Gastrocnemius medialis (tissue), 4 donors: ENCODE measurements around the gene SLC25A18.

Experiments
- POLR2A ChIP-seq, 2 donors: fragments of 450-650 bp; IDR thresholded peaks; one replicate each; pipeline ENCODE4 v1.6.1; 2017; ENCODE audit warnings: antibody characterized with exemption in 2 of 2, mild to moderate bottlenecking in 2 of 2, moderate library complexity in 2 of 2
- TF ChIP-seq, protein P1 (sequence below), 5 experiments: fragments of 450-650 bp in 3 of 5; fragments of 200-600 bp in 2 of 5; sonication (generic) in 2 of 5; IDR thresholded peaks in 4 of 5; conservative IDR thresholded peaks in 1 of 5; 1 replicate in 4 of 5; 2 replicates in 1 of 5; pipeline ENCODE4 v1.5.1; 2016 to 2019; ENCODE audit warnings: antibody characterized with exemption in 5 of 5, mild to moderate bottlenecking in 3 of 5, moderate library complexity in 3 of 5

DNA sequence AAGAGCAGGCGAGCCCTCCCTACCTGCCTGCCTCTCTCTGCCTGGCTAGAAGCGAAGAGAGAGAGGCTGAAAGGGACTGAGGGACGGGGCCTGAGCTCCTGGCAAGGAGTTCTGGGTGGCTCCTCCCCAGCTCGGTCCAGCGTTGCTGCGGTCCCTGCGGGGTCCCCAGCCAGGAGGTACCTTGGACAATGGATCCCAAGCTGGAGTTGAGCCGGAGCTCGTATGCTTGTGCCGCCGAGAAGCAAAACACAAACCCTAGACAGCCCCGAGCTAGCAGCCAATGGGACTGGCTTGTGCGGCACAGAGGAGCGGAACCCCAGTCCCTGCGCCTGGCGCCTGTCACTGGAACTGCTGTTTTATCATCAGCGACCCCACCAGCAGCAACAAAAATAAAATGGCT, 18.3 kb downstream of the SLC25A18 start:
- no peak for TF ChIP-seq POLR2A (IDR thresholded peaks at IDR 0.05)
- TF ChIP-seq, protein P1, sequence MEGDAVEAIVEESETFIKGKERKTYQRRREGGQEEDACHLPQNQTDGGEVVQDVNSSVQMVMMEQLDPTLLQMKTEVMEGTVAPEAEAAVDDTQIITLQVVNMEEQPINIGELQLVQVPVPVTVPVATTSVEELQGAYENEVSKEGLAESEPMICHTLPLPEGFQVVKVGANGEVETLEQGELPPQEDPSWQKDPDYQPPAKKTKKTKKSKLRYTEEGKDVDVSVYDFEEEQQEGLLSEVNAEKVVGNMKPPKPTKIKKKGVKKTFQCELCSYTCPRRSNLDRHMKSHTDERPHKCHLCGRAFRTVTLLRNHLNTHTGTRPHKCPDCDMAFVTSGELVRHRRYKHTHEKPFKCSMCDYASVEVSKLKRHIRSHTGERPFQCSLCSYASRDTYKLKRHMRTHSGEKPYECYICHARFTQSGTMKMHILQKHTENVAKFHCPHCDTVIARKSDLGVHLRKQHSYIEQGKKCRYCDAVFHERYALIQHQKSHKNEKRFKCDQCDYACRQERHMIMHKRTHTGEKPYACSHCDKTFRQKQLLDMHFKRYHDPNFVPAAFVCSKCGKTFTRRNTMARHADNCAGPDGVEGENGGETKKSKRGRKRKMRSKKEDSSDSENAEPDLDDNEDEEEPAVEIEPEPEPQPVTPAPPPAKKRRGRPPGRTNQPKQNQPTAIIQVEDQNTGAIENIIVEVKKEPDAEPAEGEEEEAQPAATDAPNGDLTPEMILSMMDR (IDR thresholded peaks at IDR 0.05 in 4 of 5, conservative IDR thresholded peaks at IDR 0.05 in 1 of 5): no peak
